Subcutaneous abdominal adipose tissue (tissue), 5 donors: ENCODE results near the gene TMEM88.

Source experiments
- H3K27ac ChIP-seq: one replicate; pipeline ENCODE4 v1.7.0; 2013; ENCODE audit warnings: low read depth, mild to moderate bottlenecking, inconsistent platforms, low read length, moderate library complexity
- H3K27me3 ChIP-seq, 5 donors: one replicate each; pipeline ENCODE4 v1.7.0; 2013; ENCODE audit warnings: low read length in 5 of 5, inconsistent platforms in 1 of 5; ENCODE audit not compliant: control insufficient read depth in 5 of 5, insufficient read depth in 4 of 5
- H3K36me3 ChIP-seq, 5 donors: one replicate each; pipeline ENCODE4 v1.7.0; 2013; ENCODE audit warnings: low read length in 5 of 5; ENCODE audit not compliant: control insufficient read depth in 5 of 5, insufficient read depth in 5 of 5
- H3K4me1 ChIP-seq, 5 donors: one replicate each; pipeline ENCODE4 v1.7.0; 2013; ENCODE audit warnings: low read length in 5 of 5, mild to moderate bottlenecking in 3 of 5, moderate library complexity in 1 of 5; ENCODE audit not compliant: control insufficient read depth in 5 of 5, insufficient read depth in 5 of 5
- H3K4me3 ChIP-seq, 5 donors: one replicate each; pipeline ENCODE4 v1.7.0; 2013; ENCODE audit warnings: low read length in 5 of 5, low read depth in 1 of 5
- H3K9ac ChIP-seq, 5 donors: one replicate each; pipeline ENCODE4 v1.7.0; 2013; ENCODE audit warnings: low read length in 5 of 5, mild to moderate bottlenecking in 4 of 5, moderate library complexity in 3 of 5
- H3K9me3 ChIP-seq, 5 donors: one replicate each; pipeline ENCODE4 v1.7.0; 2013; ENCODE audit warnings: low read length in 5 of 5; ENCODE audit not compliant: control insufficient read depth in 5 of 5
- donor health status: healthy.
- donor health status: healthy.
- donor health status: healthy.
- donor health status: healthy.
- donor health status: healthy.

TMEM88 gene

GRCh38 chr17:7883781-7884386 lies 29.0 kb downstream of the TMEM88 start:
- no peaks in the 10 kb centered on the region for H3K9me3 ChIP-seq
- H3K27ac ChIP-seq = peak overlapping the region; percentile 30
- peaks cover 0 to 20% (median 4%) of the 10 kb centered on the region in 5 donors for H3K36me3 ChIP-seq
- H3K4me3 ChIP-seq = no peak overlapping the region
- H3K4me1 ChIP-seq = peaks cover 11 to 50% (median 38%) of the 10 kb centered on the region in 5 donors
- peaks cover 0 to 13% (median 6%) of the 10 kb centered on the region in 5 donors for H3K27me3 ChIP-seq
- no peak overlapping the region for H3K9ac ChIP-seq

GRCh38 chr17:7884581-7885366 lies 29.9 kb downstream of the TMEM88 start:
- Histone ChIP-seq H3K36me3 (peaks cover 0 to 18% (median 4%) of the 10 kb centered on the region in 5 donors), H3K4me3 (peak overlapping the region in 4 of 5 donors; percentile 56 to 79 (median 74)), H3K27ac (no peak overlapping the region), H3K9ac (no peak overlapping the region), H3K9me3 (no peaks in the 10 kb centered on the region), H3K4me1 (peaks cover 14 to 59% (median 47%) of the 10 kb centered on the region in 5 donors), H3K27me3 (peaks cover 0 to 13% (median 6%) of the 10 kb centered on the region in 5 donors)

GRCh38 chr17:7885367-7886226 lies 30.7 kb downstream of the TMEM88 start:
- Histone ChIP-seq H3K9me3 (no peaks in the 10 kb centered on the region), H3K9ac (peak overlapping the region in 3 of 5 donors; percentile 62 to 66 (median 65)), H3K27me3 (peaks cover 0 to 13% (median 6%) of the 10 kb centered on the region in 5 donors), H3K4me1 (peaks cover 14 to 63% (median 51%) of the 10 kb centered on the region in 5 donors), H3K36me3 (peaks cover 0 to 18% (median under 1%) of the 10 kb centered on the region in 5 donors), H3K27ac (peak overlapping the region; percentile 81), H3K4me3 (peak overlapping the region; percentile 59 to 79 (median 70))

GRCh38 chr17:7886227-7887037 lies 31.6 kb downstream of the TMEM88 start:
- peaks cover 0 to 19% (median 7%) of the 10 kb centered on the region in 5 donors for H3K36me3 ChIP-seq
- peaks cover 0 to 9% (median 6%) of the 10 kb centered on the region in 5 donors for H3K27me3 ChIP-seq
- peak overlapping the region; percentile 44 to 79 (median 70) for H3K4me3 ChIP-seq
- no peaks in the 10 kb centered on the region for H3K9me3 ChIP-seq
- H3K9ac ChIP-seq = peak overlapping the region in 3 of 5 donors; percentile 62 to 66 (median 65)
- peaks cover 14 to 56% (median 51%) of the 10 kb centered on the region in 5 donors for H3K4me1 ChIP-seq
- peak overlapping the region; percentile 81 for H3K27ac ChIP-seq

GRCh38 chr17:7887038-7887481 lies 32.2 kb downstream of the TMEM88 start:
- Histone ChIP-seq H3K9me3 (no peaks in the 10 kb centered on the region), H3K27ac (peak overlapping the region; percentile 81), H3K36me3 (peaks cover 0 to 16% (median 7%) of the 10 kb centered on the region in 5 donors), H3K4me1 (peaks cover 14 to 54% (median 50%) of the 10 kb centered on the region in 5 donors), H3K27me3 (peaks cover 0 to 8% (median 6%) of the 10 kb centered on the region in 5 donors), H3K9ac (peak overlapping the region in 2 of 5 donors; percentile 35 to 62), H3K4me3 (peak overlapping the region in 4 of 5 donors; percentile 44 to 79 (median 74))

GRCh38 chr17:7887482-7888183 lies 32.8 kb downstream of the TMEM88 start:
- H3K4me3 ChIP-seq = peak overlapping the region; percentile 60 to 79 (median 72)
- no peaks in the 10 kb centered on the region for H3K9me3 ChIP-seq
- H3K36me3 ChIP-seq = peaks cover 0 to 15% (median 7%) of the 10 kb centered on the region in 5 donors
- H3K4me1 ChIP-seq = peaks cover 14 to 54% (median 50%) of the 10 kb centered on the region in 5 donors
- peaks cover 0 to 8% (median 4%) of the 10 kb centered on the region in 5 donors for H3K27me3 ChIP-seq
- peak overlapping the region in 4 of 5 donors; percentile 18 to 71 (median 66) for H3K9ac ChIP-seq
- peak overlapping the region; percentile 81 for H3K27ac ChIP-seq

- H3K36me3 ChIP-seq = peaks cover 0 to 15% (median 7%) of the 10 kb centered on the region in 5 donors
- peaks cover 0 to 8% (median 2%) of the 10 kb centered on the region in 5 donors for H3K27me3 ChIP-seq
- peak within 1 kb of the TSS; percentile 43 to 71 (median 64) for H3K9ac ChIP-seq
- H3K9me3 ChIP-seq = no peaks in the 10 kb centered on the region
- peaks cover 14 to 54% (median 50%) of the 10 kb centered on the region in 5 donors for H3K4me1 ChIP-seq
- H3K4me3 ChIP-seq = peak within 1 kb of the TSS; percentile 60 to 79 (median 72)
- peak within 1 kb of the TSS; percentile 81 for H3K27ac ChIP-seq
Measured at GRCh38 chr17:7888184-7888920, 33.5 kb downstream of the TMEM88 start, which contains the start of gene CHD3. TSS of gene CHD3 (plus strand) at chr17:7888789. CDS start at chr17:7889001, 212 bp downstream.
